ENCODE measurements around the gene GNL3L. TPM values are rescaled to one million over a fixed set of nuclear protein-coding genes. Genes with fewer than 3 reads are reported as not detected.

GNL3L gene
- total RNA-seq, result 61.7 and 78.8 TPM in 2 replicates

GRCh38 chrX:54529552-54530356, at the start of gene GNL3L:
TSS of gene GNL3L (plus strand) at chrX:54530219. CDS start at chrX:54532567, 2,348 bp downstream.

GRCh38 chrX:54495814-54496516, 34.1 kb upstream of the GNL3L start, which contains the start of gene FGD1:
TSS of gene FGD1 (minus strand) at chrX:54496234. CDS start at chrX:54495432, 802 bp downstream.

Other genes starting within 250 kb of the GNL3L start
- 0.65 and 1.2 TPM in 2 replicates for gene WNK3, start 172.2 kb upstream of the GNL3L start, total RNA-seq
- gene TSR2, start 89.8 kb upstream of the GNL3L start, total RNA-seq, result 11.8 and 12.2 TPM in 2 replicates
- gene FGD1, start 34.0 kb upstream of the GNL3L start, total RNA-seq, result 6.0 and 8.8 TPM in 2 replicates